Naive thymus-derived CD4-positive, alpha-beta T cell (primary cell): ENCODE results near the gene ADAMTSL1. TPM values are rescaled to one million over a fixed set of nuclear protein-coding genes. Genes with fewer than 3 reads are reported as not detected.

Experiments used
- ATAC-seq: fragments of 150-1000 bp; cut with Tn5 transposase; 2 replicates; pipeline ENCODE4 v1.10.0; 2021; ENCODE audit warnings: mild to moderate bottlenecking, moderate library complexity
- CTCF ChIA-PET: fragments of 350-600 bp; sonication (Branson Sonifier 250); formaldehyde crosslinking; loops from one replicate; lab custom pipeline; 2021; ENCODE audit warnings: antibody characterized with exemption; lab: Charles Lee
- POLR2A ChIA-PET: fragments of 350-600 bp; sonication (Branson Sonifier 250); formaldehyde crosslinking; loops from one replicate; lab custom pipeline; 2021; ENCODE audit warnings: antibody characterized with exemption, inconsistent platforms; lab: Charles Lee
- DNase-seq, 9 donors: peaks; one replicate each; pipeline versions ENCODE4 v3.0.0 to v3.0.0-alpha.2; 2020 to 2022; ENCODE audit warnings: mixed read lengths in 1 of 9
- H3K27ac ChIP-seq: one replicate; pipeline ENCODE4 v1.7.0; 2013; ENCODE audit warnings: mild to moderate bottlenecking, low read depth, low read length, moderate library complexity
- H3K27me3 ChIP-seq, 2 donors: one replicate each; pipeline ENCODE4 v1.7.0; 2013; ENCODE audit warnings: low read length in 2 of 2, mild to moderate bottlenecking in 2 of 2, moderate library complexity in 2 of 2; ENCODE audit not compliant: control insufficient read depth in 2 of 2, insufficient read depth in 2 of 2
- H3K36me3 ChIP-seq, 3 experiments: 1 replicate in 2 of 3; 2 replicates in 1 of 3; pipeline ENCODE4 v1.7.0; 2013; ENCODE audit warnings: low read length in 3 of 3, mild to moderate bottlenecking in 3 of 3, moderate library complexity in 1 of 3; ENCODE audit not compliant: insufficient read depth in 3 of 3, control insufficient read depth in 2 of 3
- H3K4me1 ChIP-seq, 2 donors: one replicate each; pipeline ENCODE4 v1.7.0; 2013; ENCODE audit warnings: low read length in 2 of 2, mild to moderate bottlenecking in 2 of 2, moderate library complexity in 1 of 2; ENCODE audit not compliant: control insufficient read depth in 2 of 2, insufficient read depth in 2 of 2
- H3K4me3 ChIP-seq: 2 replicates; pipeline ENCODE4 v1.7.0; 2013; ENCODE audit warnings: mild to moderate bottlenecking, low read length
- H3K9me3 ChIP-seq, 3 experiments: 1 replicate in 2 of 3; 2 replicates in 1 of 3; pipeline ENCODE4 v1.7.0; 2013; ENCODE audit warnings: low read length in 3 of 3; ENCODE audit not compliant: control insufficient read depth in 2 of 3
- H3K27ac Mint-ChIP-seq, 9 donors: one replicate each; pipeline ENCODE4 v1.8.0; 2020 to 2022; ENCODE audit warnings: mixed read lengths in 9 of 9, mild to moderate bottlenecking in 8 of 9, moderate library complexity in 5 of 9, inconsistent platforms in 2 of 9
- H3K27me3 Mint-ChIP-seq, 5 donors: one replicate each; pipeline ENCODE4 v1.8.0; 2021 to 2022; ENCODE audit warnings: mixed read lengths in 5 of 5, mild to moderate bottlenecking in 1 of 5
- H3K36me3 Mint-ChIP-seq, 5 donors: one replicate each; pipeline ENCODE4 v1.8.0; 2020 to 2022; ENCODE audit warnings: mixed read lengths in 5 of 5, mild to moderate bottlenecking in 3 of 5, inconsistent platforms in 1 of 5
- H3K4me1 Mint-ChIP-seq, 7 donors: one replicate each; pipeline ENCODE4 v1.8.0; 2020 to 2022; ENCODE audit warnings: mixed read lengths in 7 of 7, mild to moderate bottlenecking in 3 of 7, inconsistent platforms in 1 of 7
- H3K4me3 Mint-ChIP-seq, 10 donors: one replicate each; pipeline ENCODE4 v1.8.0; 2020 to 2022; ENCODE audit warnings: mild to moderate bottlenecking in 10 of 10, mixed read lengths in 10 of 10, moderate library complexity in 6 of 10, inconsistent platforms in 2 of 10
- H3K9me3 Mint-ChIP-seq, 11 donors: one replicate each; pipeline ENCODE4 v1.8.0; 2020 to 2022; ENCODE audit warnings: mixed read lengths in 11 of 11, mild to moderate bottlenecking in 4 of 11, inconsistent platforms in 1 of 11, moderate library complexity in 1 of 11
- intact Hi-C, 2 donors: fragments of 100-400 bp; cut with micrococcal nuclease; formaldehyde crosslinking; loops; one replicate each; pipeline ENCODE4 v1.15.1; 2023
- polyA plus RNA-seq, 2 donors: library from polyadenylated mRNA; unstranded; fragments of 300-500 nt; fragmentation: Illumina TruSeq; gene quantifications; one replicate each; pipeline ENCODE4 v1.2.3, GENCODE V29; 2021
- total RNA-seq, 6 experiments: library from RNA in 5 of 6; stranded (reverse) in 5 of 6; gene quantifications; 1 replicate in 5 of 6; 2 replicates in 1 of 6; pipeline ENCODE4 v1.2.3 and lab custom pipeline; 2021 to 2026

ADAMTSL1 gene
- total and polyA plus RNA-seq, 7 experiments from 2014 or later = not detected

GRCh38 chr9:18531136-18532065, 57.4 kb downstream of the ADAMTSL1 start:
- H3K27ac ChIP-seq = no peak overlapping the region
- peaks cover 0 to 17% (median 0%) of the 10 kb centered on the region in 3 experiments for H3K9me3 ChIP-seq
- ChIA-PET POLR2A (no interaction called here), CTCF (no interaction called here)
- intact Hi-C loops = no loop called here
- peaks cover 0 to 5% (median 0%) of the 10 kb centered on the region in 5 donors for H3K27me3 Mint-ChIP-seq
- H3K4me1 ChIP-seq = no peaks in the 10 kb centered on the region
- peaks cover 0 to 16% (median 3%) of the 10 kb centered on the region in 5 donors for H3K36me3 Mint-ChIP-seq
- H3K4me3 Mint-ChIP-seq = no peak overlapping the region
- no peak overlapping the region for H3K27ac Mint-ChIP-seq
- peaks cover 14 to 37% (median 19%) of the 10 kb centered on the region in 11 donors for H3K9me3 Mint-ChIP-seq
- no peaks in the 10 kb centered on the region for H3K36me3 ChIP-seq
- DNase-seq (no peak), ATAC-seq (no peak)
- H3K4me3 ChIP-seq = no peak overlapping the region
- no peaks in the 10 kb centered on the region for H3K27me3 ChIP-seq
- no peaks in the 10 kb centered on the region for H3K4me1 Mint-ChIP-seq

DNA sequence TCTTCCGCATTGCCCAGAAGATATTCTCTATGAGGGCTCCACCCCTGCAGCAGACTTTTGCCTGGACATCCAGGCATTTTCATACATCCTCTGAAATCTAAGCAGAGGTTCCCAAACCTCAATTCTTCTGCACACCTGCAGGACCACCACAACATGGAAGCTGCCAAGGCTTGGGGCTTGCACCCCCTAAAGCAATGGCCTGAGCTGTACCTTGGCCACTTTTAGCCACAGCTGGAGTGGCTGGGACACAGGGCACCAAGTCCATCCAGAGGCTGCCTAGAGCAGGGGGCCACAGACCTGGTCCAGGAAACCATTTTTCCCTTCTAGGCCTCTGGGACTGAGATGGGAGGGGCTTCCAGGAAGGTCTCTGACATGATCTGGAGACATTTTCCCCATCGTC, 60.7 kb downstream of the ADAMTSL1 start:
- DNase-seq (no peak), ATAC-seq (no peak)
- Histone ChIP-seq H3K9me3 (peaks cover 0 to 17% (median 0%) of the 10 kb centered on the region in 3 experiments), H3K36me3 (no peaks in the 10 kb centered on the region), H3K27ac (no peak overlapping the region), H3K27me3 (no peaks in the 10 kb centered on the region), H3K4me3 (no peak overlapping the region), H3K4me1 (no peaks in the 10 kb centered on the region)
- intact Hi-C loops = no loop called here
- Mint-ChIP-seq H3K4me3 (no peak overlapping the region), H3K4me1 (no peaks in the 10 kb centered on the region), H3K27me3 (peaks cover 0 to 14% (median 4%) of the 10 kb centered on the region in 5 donors), H3K9me3 (peaks cover 15 to 34% (median 23%) of the 10 kb centered on the region in 11 donors), H3K36me3 (peaks cover 0 to 16% (median 3%) of the 10 kb centered on the region in 5 donors), H3K27ac (no peak overlapping the region)
- ChIA-PET CTCF (no interaction called here), POLR2A (no interaction called here)

- CTCF ChIA-PET = no interaction called here
- POLR2A ChIA-PET = no interaction called here
- H3K4me1 ChIP-seq = no peaks in the 10 kb centered on the region
- no peak overlapping the region for H3K4me3 ChIP-seq
- H3K9me3 ChIP-seq = peaks cover 0 to 17% (median 0%) of the 10 kb centered on the region in 3 experiments
- Mint-ChIP-seq H3K27ac (no peak overlapping the region), H3K27me3 (peaks cover 0 to 14% (median 4%) of the 10 kb centered on the region in 5 donors), H3K36me3 (peaks cover 0 to 16% (median 3%) of the 10 kb centered on the region in 5 donors), H3K4me3 (no peak overlapping the region), H3K4me1 (no peaks in the 10 kb centered on the region), H3K9me3 (peaks cover 15 to 34% (median 23%) of the 10 kb centered on the region in 11 donors)
- H3K27ac ChIP-seq = no peak overlapping the region
- no peaks in the 10 kb centered on the region for H3K27me3 ChIP-seq
- DNase-seq (no peak), ATAC-seq (no peak)
- H3K36me3 ChIP-seq = no peaks in the 10 kb centered on the region
- intact Hi-C loops = no loop called here
Measured at GRCh38 chr9:18536554-18536953, 62.6 kb downstream of the ADAMTSL1 start.

DNA sequence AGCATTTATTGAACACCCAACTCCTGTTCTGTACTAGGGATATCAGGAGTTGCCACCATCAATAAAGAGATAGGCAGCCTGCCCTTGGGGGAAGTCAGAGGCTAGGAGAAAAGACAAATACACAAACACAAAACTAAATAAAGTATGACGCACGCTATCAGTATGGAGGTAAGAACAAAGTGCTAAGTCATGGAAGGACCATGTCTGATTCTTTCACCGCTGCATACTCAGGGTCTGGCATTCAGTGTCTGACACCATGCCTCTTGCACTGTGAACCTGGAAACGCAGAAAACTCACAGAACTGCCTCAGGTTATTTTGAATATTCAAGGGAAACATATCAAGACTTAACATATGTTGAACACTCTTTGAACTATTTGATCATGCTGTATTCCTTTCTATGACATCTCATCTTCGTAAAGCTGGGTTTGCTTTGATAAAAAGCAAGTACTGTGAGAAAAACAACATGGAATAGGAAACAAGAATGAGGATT, 65.3 kb downstream of the ADAMTSL1 start:
- Mint-ChIP-seq H3K4me3 (no peak overlapping the region), H3K9me3 (peaks cover 10 to 24% (median 15%) of the 10 kb centered on the region in 11 donors), H3K27me3 (peaks cover 0 to 14% (median 4%) of the 10 kb centered on the region in 5 donors), H3K36me3 (peaks cover 0 to 9% (median under 1%) of the 10 kb centered on the region in 5 donors), H3K27ac (no peak overlapping the region), H3K4me1 (no peaks in the 10 kb centered on the region)
- ChIA-PET POLR2A (no interaction called here), CTCF (no interaction called here)
- Histone ChIP-seq H3K36me3 (no peaks in the 10 kb centered on the region), H3K27ac (no peak overlapping the region), H3K4me3 (no peak overlapping the region), H3K9me3 (peaks cover 0 to 14% (median 0%) of the 10 kb centered on the region in 3 experiments), H3K4me1 (no peaks in the 10 kb centered on the region), H3K27me3 (no peaks in the 10 kb centered on the region)
- no peak for ATAC-seq
- DNase-seq = no peak
- intact Hi-C loops = no loop called here

DNA sequence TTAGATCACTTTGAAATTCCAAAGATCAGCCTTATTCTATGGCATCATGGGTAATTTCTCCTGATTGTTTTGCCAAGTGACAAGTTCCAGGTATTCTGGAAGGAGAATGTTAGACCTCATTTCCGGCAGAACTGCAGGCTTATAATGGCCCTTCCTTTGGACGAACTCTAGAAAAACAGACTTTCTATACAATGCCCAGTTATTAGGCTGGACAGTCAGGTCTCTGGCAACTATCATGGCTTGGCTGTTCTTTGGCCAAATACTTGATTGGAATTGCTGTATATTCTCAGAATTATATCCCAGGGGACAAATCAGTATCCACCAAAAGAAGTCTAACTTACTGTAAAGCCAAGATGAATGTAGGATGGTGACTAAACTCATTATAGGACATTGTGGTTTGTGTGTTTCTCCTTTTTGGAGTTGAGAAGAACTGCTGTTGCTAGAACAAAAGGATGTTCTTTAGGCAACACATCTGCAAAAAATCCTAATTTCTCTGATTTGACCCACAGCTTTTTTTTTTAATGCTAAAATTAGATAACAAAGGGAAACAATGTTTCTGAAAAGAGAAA, 69.0 kb downstream of the ADAMTSL1 start:
- no peaks in the 10 kb centered on the region for H3K9me3 ChIP-seq
- Mint-ChIP-seq H3K27me3 (peaks cover 0 to 7% (median 0%) of the 10 kb centered on the region in 5 donors), H3K4me3 (no peak overlapping the region), H3K27ac (no peak overlapping the region), H3K9me3 (peaks cover 0 to 6% (median 0%) of the 10 kb centered on the region in 11 donors), H3K36me3 (no peaks in the 10 kb centered on the region), H3K4me1 (no peaks in the 10 kb centered on the region)
- ATAC-seq (no peak), DNase-seq (no peak)
- no peak overlapping the region for H3K27ac ChIP-seq
- POLR2A ChIA-PET = no interaction called here
- H3K36me3 ChIP-seq = no peaks in the 10 kb centered on the region
- intact Hi-C loops = no loop called here
- H3K27me3 ChIP-seq = no peaks in the 10 kb centered on the region
- CTCF ChIA-PET = no interaction called here
- H3K4me1 ChIP-seq = no peaks in the 10 kb centered on the region
- no peak overlapping the region for H3K4me3 ChIP-seq

GRCh38 chr9:18543406-18544192, 69.6 kb downstream of the ADAMTSL1 start:
- POLR2A ChIA-PET = no interaction called here
- H3K27ac ChIP-seq = no peak overlapping the region
- Mint-ChIP-seq H3K36me3 (no peaks in the 10 kb centered on the region), H3K4me1 (no peaks in the 10 kb centered on the region), H3K4me3 (no peak overlapping the region), H3K27ac (no peak overlapping the region), H3K9me3 (peaks cover 0 to 2% (median 0%) of the 10 kb centered on the region in 11 donors), H3K27me3 (peaks cover 0 to under 1% (median 0%) of the 10 kb centered on the region in 5 donors)
- no peaks in the 10 kb centered on the region for H3K27me3 ChIP-seq
- no peaks in the 10 kb centered on the region for H3K36me3 ChIP-seq
- no peak for ATAC-seq
- H3K4me1 ChIP-seq = no peaks in the 10 kb centered on the region
- intact Hi-C loops = no loop called here
- CTCF ChIA-PET = interaction anchor here (0.6 kb wide), 1 partner anchor 17 kb away, joined by 3 read pairs; no protein-coding TSS in a partner anchor
- H3K9me3 ChIP-seq = no peaks in the 10 kb centered on the region
- no peak for DNase-seq
- H3K4me3 ChIP-seq = no peak overlapping the region
